Hematopoietic multipotent progenitor cell treated with erythropoietin and hydrocortisone succinate and interleukin-3 and kit ligand, for 8 days (in vitro differentiated cells): ENCODE measurements around the gene CACNA1E.

ENCODE experiments used
- DNase-seq: peaks from one replicate; pipeline ENCODE4 v3.0.0-alpha.2; 2015

The CACNA1E gene

GRCh38 chr1:181485287-181486097 lies 2.2 kb downstream of the CACNA1E start:
- no peak for DNase-seq

- DNase-seq = no peak
Observed at GRCh38 chr1:181486098-181486420, 2.7 kb downstream of the CACNA1E start.

GRCh38 chr1:181488866-181489265 lies 5.5 kb downstream of the CACNA1E start:
- no peak for DNase-seq

- no peak for DNase-seq
Observed at GRCh38 chr1:181490276-181490675, 7.0 kb downstream of the CACNA1E start.

- no peak for DNase-seq
Observed at GRCh38 chr1:181490740-181491712, 7.7 kb downstream of the CACNA1E start.

GRCh38 chr1:181493166-181493565 lies 9.8 kb downstream of the CACNA1E start:
- DNase-seq = no peak

- no peak for DNase-seq
Observed at GRCh38 chr1:181493885-181494284, 10.6 kb downstream of the CACNA1E start.

GRCh38 chr1:181496759-181497158 lies 13.4 kb downstream of the CACNA1E start:
- no peak for DNase-seq

- DNase-seq = no peak
Observed at GRCh38 chr1:181497870-181498269, 14.6 kb downstream of the CACNA1E start.

GRCh38 chr1:181499825-181500224 lies 16.5 kb downstream of the CACNA1E start:
- DNase-seq = no peak

- DNase-seq = no peak
Observed at GRCh38 chr1:181500636-181501035, 17.3 kb downstream of the CACNA1E start.

- DNase-seq = no peak
Observed at GRCh38 chr1:181501612-181502011, 18.3 kb downstream of the CACNA1E start.

GRCh38 chr1:181503171-181503810 lies 20.0 kb downstream of the CACNA1E start:
- no peak for DNase-seq

GRCh38 chr1:181504399-181504842 lies 21.1 kb downstream of the CACNA1E start:
- peak; percentile 53 for DNase-seq

GRCh38 chr1:181506563-181507353 lies 23.4 kb downstream of the CACNA1E start:
- no peak for DNase-seq

GRCh38 chr1:181508486-181509165 lies 25.3 kb downstream of the CACNA1E start:
- DNase-seq = no peak

GRCh38 chr1:181513786-181514297 lies 30.5 kb downstream of the CACNA1E start:
- DNase-seq = no peak

GRCh38 chr1:181514298-181515290 lies 31.3 kb downstream of the CACNA1E start:
- no peak for DNase-seq

GRCh38 chr1:181516706-181517105 lies 33.4 kb downstream of the CACNA1E start:
- no peak for DNase-seq

GRCh38 chr1:181517181-181517875 lies 34.0 kb downstream of the CACNA1E start:
- no peak for DNase-seq
